ENCODE results near the gene HEPACAM2.

The HEPACAM2 gene

DNA sequence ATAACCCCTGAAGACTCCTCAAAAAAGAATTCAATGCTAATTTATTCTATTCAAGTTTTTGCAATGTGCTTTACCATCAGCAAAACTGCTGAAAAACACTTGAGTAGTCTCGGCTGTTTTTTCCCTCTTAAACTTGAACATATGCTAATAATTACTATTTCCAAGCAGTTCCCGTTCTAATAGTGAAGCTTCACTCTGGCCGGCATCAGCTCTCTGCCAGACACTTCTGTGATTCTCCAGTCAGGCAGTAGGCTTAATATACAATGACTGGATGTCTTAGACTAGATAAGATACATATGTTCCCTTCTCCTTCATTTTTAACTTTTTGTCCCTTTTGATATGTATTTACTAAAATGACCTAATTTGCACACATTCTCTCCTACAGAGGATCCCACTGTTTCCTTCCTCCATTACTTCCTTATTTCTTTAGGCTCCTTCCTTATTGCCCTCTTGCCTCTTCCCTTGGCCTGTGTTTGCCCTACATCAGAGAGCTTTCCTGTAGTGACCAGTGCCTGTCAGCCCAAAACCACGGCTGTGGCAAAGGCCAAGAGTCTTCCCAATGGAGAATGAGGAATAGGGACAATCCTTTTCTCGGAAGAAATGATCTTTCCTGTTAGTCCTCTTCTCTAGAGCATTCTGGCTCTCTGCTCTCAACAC lies 23.5 kb downstream of the HEPACAM2 start:
- no peak for FAIRE-seq
- TF ChIP-seq, protein P1, sequence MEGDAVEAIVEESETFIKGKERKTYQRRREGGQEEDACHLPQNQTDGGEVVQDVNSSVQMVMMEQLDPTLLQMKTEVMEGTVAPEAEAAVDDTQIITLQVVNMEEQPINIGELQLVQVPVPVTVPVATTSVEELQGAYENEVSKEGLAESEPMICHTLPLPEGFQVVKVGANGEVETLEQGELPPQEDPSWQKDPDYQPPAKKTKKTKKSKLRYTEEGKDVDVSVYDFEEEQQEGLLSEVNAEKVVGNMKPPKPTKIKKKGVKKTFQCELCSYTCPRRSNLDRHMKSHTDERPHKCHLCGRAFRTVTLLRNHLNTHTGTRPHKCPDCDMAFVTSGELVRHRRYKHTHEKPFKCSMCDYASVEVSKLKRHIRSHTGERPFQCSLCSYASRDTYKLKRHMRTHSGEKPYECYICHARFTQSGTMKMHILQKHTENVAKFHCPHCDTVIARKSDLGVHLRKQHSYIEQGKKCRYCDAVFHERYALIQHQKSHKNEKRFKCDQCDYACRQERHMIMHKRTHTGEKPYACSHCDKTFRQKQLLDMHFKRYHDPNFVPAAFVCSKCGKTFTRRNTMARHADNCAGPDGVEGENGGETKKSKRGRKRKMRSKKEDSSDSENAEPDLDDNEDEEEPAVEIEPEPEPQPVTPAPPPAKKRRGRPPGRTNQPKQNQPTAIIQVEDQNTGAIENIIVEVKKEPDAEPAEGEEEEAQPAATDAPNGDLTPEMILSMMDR (IDR thresholded peaks at IDR 0.05; ENCODE audit: insufficient read depth, missing control alignments): no peak
- no peak for DNase-seq (ENCODE audit: insufficient read length, low spot score)

GRCh38 chr7:93198472-93198871 lies 27.8 kb downstream of the HEPACAM2 start:
- FAIRE-seq: no peak
- TF ChIP-seq, protein P1 (IDR thresholded peaks at IDR 0.05; ENCODE audit: insufficient read depth, missing control alignments): no peak
- no peak for DNase-seq (ENCODE audit: insufficient read length, low spot score)

- FAIRE-seq (no peak), DNase-seq (ENCODE audit: insufficient read length, low spot score) (no peak)
- TF ChIP-seq, protein P1 (IDR thresholded peaks at IDR 0.05; ENCODE audit: insufficient read depth, missing control alignments): no peak
Observed at GRCh38 chr7:93196336-93196735, 29.9 kb downstream of the HEPACAM2 start.

- FAIRE-seq: no peak
- TF ChIP-seq, protein P1 (IDR thresholded peaks at IDR 0.05; ENCODE audit: insufficient read depth, missing control alignments): no peak
- no peak for DNase-seq (ENCODE audit: insufficient read length, low spot score)
Observed at GRCh38 chr7:93194386-93194785, 31.9 kb downstream of the HEPACAM2 start.

- FAIRE-seq: no peak
- TF ChIP-seq, protein P1 (IDR thresholded peaks at IDR 0.05; ENCODE audit: insufficient read depth, missing control alignments): no peak
- no peak for DNase-seq (ENCODE audit: insufficient read length, low spot score)
Observed at GRCh38 chr7:93188870-93189634, 37.2 kb downstream of the HEPACAM2 start.

- FAIRE-seq: no peak
- DNase-seq (ENCODE audit: insufficient read length, low spot score): no peak
Observed at GRCh38 chr7:93185303-93186027, 40.8 kb downstream of the HEPACAM2 start.

More at GRCh38 chr7:93185303-93186027, 40.8 kb downstream of the HEPACAM2 start:
- TF ChIP-seq, protein P1 (IDR thresholded peaks at IDR 0.05; ENCODE audit: insufficient read depth, missing control alignments): no peak

Data from D721Med (cell line).